ENCODE measurements around the gene COLEC11.

COLEC11 gene

GRCh38 chr2:3672861-3673678 lies 78.2 kb downstream of the COLEC11 start:
- DNase-seq (ENCODE audit: low read depth in 3 of 3): no peak

GRCh38 chr2:3674066-3674845 lies 79.3 kb downstream of the COLEC11 start:
- DNase-seq (ENCODE audit: low read depth in 3 of 3): no peak

- no peak for DNase-seq (ENCODE audit: low read depth in 3 of 3)
Measured at GRCh38 chr2:3675687-3676086, 80.8 kb downstream of the COLEC11 start.

GRCh38 chr2:3677436-3677835 lies 82.5 kb downstream of the COLEC11 start:
- DNase-seq (ENCODE audit: low read depth in 3 of 3): no peak

- no peak for DNase-seq (ENCODE audit: low read depth in 3 of 3)
Measured at GRCh38 chr2:3678212-3678611, 83.3 kb downstream of the COLEC11 start.

- DNase-seq (ENCODE audit: low read depth in 3 of 3): no peak
Measured at GRCh38 chr2:3679180-3679579, 84.3 kb downstream of the COLEC11 start.

- no peak for DNase-seq (ENCODE audit: low read depth in 3 of 3)
Measured at GRCh38 chr2:3679616-3680393, 84.9 kb downstream of the COLEC11 start.

- no peak for DNase-seq (ENCODE audit: low read depth in 3 of 3)
Measured at GRCh38 chr2:3680548-3681345, 85.8 kb downstream of the COLEC11 start.

- DNase-seq (ENCODE audit: low read depth in 3 of 3): no peak
Measured at GRCh38 chr2:3681625-3682024, 86.7 kb downstream of the COLEC11 start.

GRCh38 chr2:3682811-3683210 lies 87.9 kb downstream of the COLEC11 start:
- no peak for DNase-seq (ENCODE audit: low read depth in 3 of 3)

- DNase-seq (ENCODE audit: low read depth in 3 of 3): no peak
Measured at GRCh38 chr2:3683748-3684454, 89.0 kb downstream of the COLEC11 start.

GRCh38 chr2:3689998-3690748 lies 95.3 kb downstream of the COLEC11 start:
- no peak for DNase-seq (ENCODE audit: low read depth in 3 of 3)

GRCh38 chr2:3692375-3692774 lies 97.5 kb downstream of the COLEC11 start:
- DNase-seq (ENCODE audit: low read depth in 3 of 3): no peak

Measured in stimulated activated CD4-positive, alpha-beta T cell treated with anti-CD3 and anti-CD28 coated beads, TNF-alpha, amount 100 ng/mL, for 4 hours (primary cell).